Liver (tissue), 9 donors: ENCODE results near the gene NRM. TPM values are rescaled to one million over a fixed set of nuclear protein-coding genes. Genes with fewer than 3 reads are reported as not detected.

ENCODE experiments used
- DNase-seq: peaks from one replicate; pipeline ENCODE4 v3.0.0-alpha.2; 2017; ENCODE audit warnings: low spot score
- H3K27ac ChIP-seq, 2 donors: one replicate each; pipeline ENCODE4 v1.7.0; 2013; ENCODE audit warnings: inconsistent platforms in 2 of 2, low read length in 2 of 2, control low read depth in 1 of 2, low read depth in 1 of 2, mild to moderate bottlenecking in 1 of 2
- H3K27me3 ChIP-seq, 4 donors: one replicate each; pipeline versions ENCODE4 v1.6.1 to v1.7.0; 2013; ENCODE audit warnings: low read length in 3 of 4, inconsistent platforms in 1 of 4, mild to moderate bottlenecking in 1 of 4, moderate library complexity in 1 of 4; ENCODE audit not compliant: control insufficient read depth in 4 of 4, insufficient read depth in 4 of 4
- H3K36me3 ChIP-seq, 4 donors: one replicate each; pipeline versions ENCODE4 v1.6.1 to v1.7.0; 2013; ENCODE audit warnings: low read length in 3 of 4, mild to moderate bottlenecking in 3 of 4, low read depth in 1 of 4, moderate library complexity in 1 of 4; ENCODE audit not compliant: control insufficient read depth in 4 of 4, insufficient read depth in 3 of 4
- H3K4me1 ChIP-seq, 4 donors: one replicate each; pipeline versions ENCODE4 v1.6.1 to v1.7.0; 2013; ENCODE audit warnings: low read length in 3 of 4, mild to moderate bottlenecking in 3 of 4, moderate library complexity in 1 of 4; ENCODE audit not compliant: control insufficient read depth in 4 of 4, insufficient read depth in 4 of 4
- H3K4me3 ChIP-seq, 3 donors: one replicate each; pipeline versions ENCODE4 v1.6.1 to v1.7.0; 2013; ENCODE audit warnings: low read length in 3 of 3, control low read depth in 1 of 3, low read depth in 1 of 3, mild to moderate bottlenecking in 1 of 3
- H3K9ac ChIP-seq, 2 donors: one replicate each; pipeline ENCODE4 v1.7.0; 2013; ENCODE audit warnings: low read length in 2 of 2, mild to moderate bottlenecking in 2 of 2, moderate library complexity in 2 of 2, control low read depth in 1 of 2, low read depth in 1 of 2
- H3K9me3 ChIP-seq, 4 donors: one replicate each; pipeline versions ENCODE4 v1.6.1 to v1.7.0; 2013; ENCODE audit warnings: low read length in 3 of 4; ENCODE audit not compliant: control insufficient read depth in 4 of 4
- ATF3 ChIP-seq: IDR thresholded peaks from 2 replicates; pipeline ENCODE4 v1.6.1; 2016; ENCODE audit warnings: antibody characterized with exemption
- CTCF ChIP-seq: fragments of 150-350 bp; IDR thresholded peaks from 2 replicates; pipeline ENCODE4 v1.5.1; 2017; ENCODE audit warnings: improper control_type of control experiment, low read depth, low read length; ENCODE audit not compliant: missing input control
- EGR1 ChIP-seq, 2 donors: IDR thresholded peaks; 2 replicates each; pipeline ENCODE4 v1.6.1; 2016 to 2018; ENCODE audit warnings: antibody characterized with exemption in 2 of 2, low read depth in 2 of 2
- FOXA1 ChIP-seq: IDR thresholded peaks from 2 replicates; pipeline ENCODE4 v1.6.1; 2016; ENCODE audit warnings: antibody characterized with exemption
- FOXA2 ChIP-seq: IDR thresholded peaks from 2 replicates; pipeline ENCODE4 v1.6.1; 2016; ENCODE audit warnings: antibody characterized with exemption
- GABPA ChIP-seq, 2 donors: IDR thresholded peaks in 1 of 2; conservative IDR thresholded peaks in 1 of 2; 2 replicates each; pipeline ENCODE4 v1.6.1; 2016; ENCODE audit warnings: antibody characterized with exemption in 2 of 2, mild to moderate bottlenecking in 1 of 2, moderate library complexity in 1 of 2
- HNF4A ChIP-seq, 2 donors: conservative IDR thresholded peaks; 2 replicates each; pipeline ENCODE4 v1.6.1; 2016; ENCODE audit warnings: antibody characterized with exemption in 2 of 2, mild to moderate bottlenecking in 2 of 2
- HNF4G ChIP-seq: IDR thresholded peaks from 2 replicates; pipeline ENCODE4 v1.6.1; 2016; ENCODE audit warnings: antibody characterized with exemption
- JUND ChIP-seq, 2 donors: IDR thresholded peaks; 2 replicates each; pipeline ENCODE4 v1.6.1; 2016; ENCODE audit warnings: antibody characterized with exemption in 2 of 2
- MAX ChIP-seq: IDR thresholded peaks from 2 replicates; pipeline ENCODE4 v1.6.1; 2016; ENCODE audit warnings: antibody characterized with exemption
- NR2F2 ChIP-seq: IDR thresholded peaks from 2 replicates; pipeline ENCODE4 v1.6.1; 2016; ENCODE audit warnings: antibody characterized with exemption
- RAD21 ChIP-seq, 2 donors: IDR thresholded peaks; 2 replicates each; pipeline ENCODE4 v1.6.1; 2016; ENCODE audit warnings: antibody characterized with exemption in 2 of 2, mild to moderate bottlenecking in 2 of 2
- REST ChIP-seq: IDR thresholded peaks from 2 replicates; pipeline ENCODE4 v1.6.1; 2016; ENCODE audit warnings: antibody characterized with exemption, mild to moderate bottlenecking
- RXRA ChIP-seq, 2 donors: IDR thresholded peaks; 2 replicates each; pipeline ENCODE4 v1.6.1; 2017 to 2018; ENCODE audit warnings: antibody characterized with exemption in 2 of 2, mild to moderate bottlenecking in 1 of 2
- SP1 ChIP-seq: IDR thresholded peaks from 2 replicates; pipeline ENCODE4 v1.6.1; 2018; ENCODE audit warnings: antibody characterized with exemption, mild to moderate bottlenecking
- TAF1 ChIP-seq: conservative IDR thresholded peaks from 2 replicates; pipeline ENCODE4 v1.6.1; 2016; ENCODE audit warnings: antibody characterized with exemption, mild to moderate bottlenecking
- YY1 ChIP-seq: IDR thresholded peaks from 2 replicates; pipeline ENCODE4 v1.6.1; 2016; ENCODE audit warnings: antibody characterized with exemption, mild to moderate bottlenecking
- ZBTB33 ChIP-seq: IDR thresholded peaks from 2 replicates; pipeline ENCODE4 v1.6.1; 2016; ENCODE audit warnings: antibody characterized with exemption
- WGBS: extraction: QIAGEN DNeasy Blood & Tissue Kit; methylation state at CpG from one replicate; pipeline ENCODE4 v1.1.7; 2013; 5-methylcytosine and 5-hydroxymethylcytosine counted together
- polyA plus RNA-seq, 2 donors: library from polyadenylated mRNA; stranded (reverse) in 1 of 2; unstranded in 1 of 2; fragments of 200-250 nt in 1 of 2; fragments of >200 nt in 1 of 2; fragmentation: Nextera tagmentation in 1 of 2; extraction: Ambion mirVana in 1 of 2; gene quantifications; one replicate each; pipeline versions ENCODE4 v1.2.1 to v1.2.3, GENCODE V29; 2013 to 2015
- total RNA-seq, 2 donors: library from RNA; depleted of rRNA; stranded (reverse); fragments of >200 nt; gene quantifications; one replicate each; pipeline ENCODE4 v1.2.3, GENCODE V29; 2014
- donor health status: healthy.
- donor health status: healthy.
- donor health status: healthy.
- donor health status: healthy.
- donor health status: healthy.

Gene NRM
- total and polyA plus RNA-seq, 4 donors: 0.59 to 3.3 (median 2.4) TPM

- no peak for TF ChIP-seq REST
- peak in 1 of 2 donors; percentile 6 for TF ChIP-seq GABPA (IDR thresholded peaks at IDR 0.05 in 1 of 2, conservative IDR thresholded peaks at IDR 0.05 in 1 of 2)
Measured at GRCh38 chr6:30691208-30691847, 544 bp upstream of the NRM start (continued).

GRCh38 chr6:30689985-30690384, 799 bp downstream of the NRM start:
- Histone ChIP-seq H3K4me3 (no peak overlapping the region), H3K9ac (no peak overlapping the region), H3K36me3 (no peaks in the 10 kb centered on the region), H3K27me3 (no peaks in the 10 kb centered on the region), H3K4me1 (peaks cover 17 to 54% (median 42%) of the 10 kb centered on the region in 4 donors), H3K9me3 (no peaks in the 10 kb centered on the region), H3K27ac (peak overlapping the region; percentile 69 to 79)
- TF ChIP-seq RAD21 (IDR thresholded peaks at IDR 0.05) (no peak), HNF4G (no peak), MAX (no peak), FOXA1 (no peak), JUND (IDR thresholded peaks at IDR 0.05) (no peak), ATF3 (no peak), REST (no peak), SP1 (no peak), RXRA (IDR thresholded peaks at IDR 0.05) (no peak), CTCF (no peak), TAF1 (no peak), GABPA (IDR thresholded peaks at IDR 0.05 in 1 of 2, conservative IDR thresholded peaks at IDR 0.05 in 1 of 2) (no peak), ZBTB33 (no peak), EGR1 (IDR thresholded peaks at IDR 0.05; ENCODE audit: low read depth in 2 of 2) (no peak), YY1 (no peak), FOXA2 (no peak), NR2F2 (no peak), HNF4A (conservative IDR thresholded peaks at IDR 0.05) (no peak)
- 65% methylated on average over 4 of the region's 4 CpGs for WGBS
- no peak for DNase-seq
